ENCODE data around the gene GKN1.

The GKN1 gene

GRCh38 chr2:68961380-68961779 lies 13.1 kb upstream of the GKN1 start:
- DNase-seq (ENCODE audit: low read depth): no peak

GRCh38 chr2:68964282-68964681 lies 10.2 kb upstream of the GKN1 start:
- DNase-seq (ENCODE audit: low read depth): no peak

- no peak for DNase-seq (ENCODE audit: low read depth)
These were observed 6.2 kb upstream of the GKN1 start for GRCh38 chr2:68968221-68968620.

DNA sequence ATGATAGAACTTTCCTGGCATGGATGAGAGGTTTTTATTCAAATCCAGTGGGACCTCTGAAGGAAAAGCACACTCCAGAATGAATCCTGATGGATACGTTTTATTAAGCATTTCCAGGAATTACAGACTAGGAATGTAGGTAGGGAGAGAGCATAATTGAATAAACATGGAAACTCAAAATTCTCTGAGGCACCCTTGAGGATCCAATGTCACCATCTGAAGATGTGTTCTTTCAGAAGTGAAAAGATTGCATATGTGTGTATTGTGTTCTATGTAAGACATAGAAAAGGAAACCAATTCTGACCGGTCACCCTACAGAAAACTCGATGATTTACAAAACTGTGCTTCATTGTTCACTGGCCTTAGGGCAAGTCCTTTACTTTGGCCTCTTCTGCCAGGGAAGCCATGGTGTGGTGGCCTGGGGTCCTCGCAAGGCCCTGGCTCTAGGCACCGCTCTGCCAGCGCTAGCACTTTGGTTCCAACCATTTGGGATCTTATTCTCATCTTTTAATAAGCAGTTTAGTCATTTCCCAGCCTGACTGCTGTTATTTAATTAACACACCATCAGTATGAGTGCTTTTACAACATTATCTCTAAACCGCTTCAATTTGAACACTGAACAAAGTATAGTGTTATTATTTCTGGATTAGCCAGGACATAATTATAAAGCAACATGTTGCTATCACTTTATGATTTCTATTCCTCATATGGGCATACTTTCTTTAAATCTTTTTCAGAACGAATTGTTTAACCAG lies 4.5 kb upstream of the GKN1 start:
- no peak for DNase-seq (ENCODE audit: low read depth)

DNA sequence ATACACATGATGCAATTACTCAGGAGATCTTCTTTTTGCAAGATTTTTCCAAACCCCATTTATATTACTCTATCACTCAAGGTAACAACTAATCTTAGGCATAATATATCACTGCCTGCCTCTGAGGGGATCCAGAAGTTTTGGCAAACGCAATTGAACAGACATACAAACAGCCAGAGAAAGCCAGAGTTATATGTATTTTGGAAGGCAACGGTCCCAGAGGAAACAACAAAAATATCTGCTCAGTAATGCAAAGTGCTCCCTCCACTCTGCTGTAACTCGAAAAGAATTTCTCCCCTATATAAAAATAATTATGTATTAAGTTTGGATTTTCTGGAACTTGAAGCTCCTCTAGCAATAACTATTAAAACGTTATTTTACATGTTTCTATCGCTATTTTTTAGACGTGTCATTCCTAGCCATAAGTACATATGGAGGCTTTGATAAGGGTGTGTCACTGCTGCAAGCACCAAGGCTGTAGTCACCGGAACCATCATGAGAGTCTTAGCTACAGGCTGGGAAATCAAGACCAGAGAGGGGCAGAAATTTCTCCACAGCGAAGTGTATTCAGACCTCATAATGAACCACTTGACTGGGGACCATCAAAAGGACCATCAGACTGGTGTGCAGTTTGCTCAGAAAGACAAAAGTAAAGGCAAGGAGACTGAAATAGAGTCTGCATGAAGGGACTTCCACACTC lies 3.7 kb upstream of the GKN1 start:
- no peak for DNase-seq (ENCODE audit: low read depth)

GRCh38 chr2:68971591-68972231 lies 2.7 kb upstream of the GKN1 start:
- DNase-seq (ENCODE audit: low read depth): peak; percentile 94

DNA sequence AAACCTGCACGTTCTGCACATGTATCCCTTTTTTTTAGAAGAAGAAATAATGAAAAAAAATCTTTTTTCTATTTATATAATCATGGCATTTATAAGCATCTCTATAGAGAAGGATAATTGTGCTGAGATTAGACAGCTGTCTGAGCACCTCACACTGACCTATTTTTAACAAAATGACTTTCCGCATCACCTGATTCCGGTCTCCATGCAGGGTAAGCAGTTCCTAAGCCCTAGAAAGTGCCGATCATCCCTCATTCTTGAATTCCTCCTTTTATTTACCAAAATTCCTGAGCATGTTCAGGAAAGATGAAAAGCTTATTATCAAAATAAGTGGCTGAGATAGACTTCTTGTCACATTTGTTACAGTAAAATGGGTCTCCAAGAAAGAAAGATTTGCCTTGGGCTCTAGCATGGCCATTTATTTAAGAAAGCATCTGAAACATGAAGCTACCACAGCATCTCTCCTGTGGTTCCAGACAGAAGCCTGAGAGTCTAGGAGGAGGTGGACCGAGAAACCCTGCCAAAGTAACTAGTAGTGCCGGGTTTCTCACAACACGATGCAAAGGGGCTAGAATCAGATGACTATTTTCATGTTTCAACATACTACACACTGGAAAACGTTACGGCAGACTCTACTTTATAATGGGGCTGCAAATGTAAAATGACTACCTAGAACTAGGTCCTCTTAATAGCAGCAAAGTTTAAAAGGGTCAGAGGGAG lies 670 bp downstream of the GKN1 start:
- DNase-seq (ENCODE audit: low read depth): peak; percentile 20

GRCh38 chr2:68975844-68976243 lies 1.4 kb downstream of the GKN1 start:
- no peak for DNase-seq (ENCODE audit: low read depth)

DNA sequence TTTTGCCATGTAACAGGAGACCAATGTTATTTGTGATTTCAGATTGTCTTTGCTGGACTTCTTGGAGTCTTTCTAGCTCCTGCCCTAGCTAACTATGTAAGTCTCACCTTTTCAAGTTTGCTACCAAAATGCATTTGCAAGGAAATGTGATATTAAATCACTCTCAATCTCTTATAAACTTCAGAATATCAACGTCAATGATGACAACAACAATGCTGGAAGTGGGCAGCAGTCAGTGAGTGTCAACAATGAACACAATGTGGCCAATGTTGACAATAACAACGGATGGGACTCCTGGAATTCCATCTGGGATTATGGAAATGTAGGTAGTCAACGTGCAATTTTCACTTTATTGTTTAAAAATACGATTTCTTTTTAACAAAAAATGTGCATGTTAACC lies 3.0 kb downstream of the GKN1 start:
- DNase-seq (ENCODE audit: low read depth): no peak

DNA sequence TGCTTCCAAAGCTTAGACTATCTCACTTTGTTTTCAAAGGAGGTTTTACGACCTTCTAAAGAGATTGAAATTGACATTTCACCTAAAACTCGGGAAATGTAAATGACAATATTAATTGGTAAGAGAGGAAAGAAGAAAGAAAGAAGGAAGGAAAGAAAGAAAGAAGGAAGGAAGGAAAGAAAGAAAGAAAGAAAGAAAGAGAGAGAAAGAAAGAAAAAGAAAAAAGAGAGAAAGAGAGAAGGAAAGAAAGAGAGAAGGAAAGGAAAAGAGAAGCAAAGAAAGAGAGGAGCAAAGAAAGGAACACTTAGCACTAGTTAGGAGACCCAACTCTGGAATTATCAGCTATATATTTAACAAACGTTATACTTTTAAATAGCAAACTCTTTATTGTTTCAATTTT lies 3.7 kb downstream of the GKN1 start:
- no peak for DNase-seq (ENCODE audit: low read depth)

GRCh38 chr2:68980956-68981355 lies 6.5 kb downstream of the GKN1 start:
- peak; percentile 42 for DNase-seq (ENCODE audit: low read depth)

GRCh38 chr2:68987021-68987503 lies 12.6 kb downstream of the GKN1 start:
- DNase-seq (ENCODE audit: low read depth): no peak

DNA sequence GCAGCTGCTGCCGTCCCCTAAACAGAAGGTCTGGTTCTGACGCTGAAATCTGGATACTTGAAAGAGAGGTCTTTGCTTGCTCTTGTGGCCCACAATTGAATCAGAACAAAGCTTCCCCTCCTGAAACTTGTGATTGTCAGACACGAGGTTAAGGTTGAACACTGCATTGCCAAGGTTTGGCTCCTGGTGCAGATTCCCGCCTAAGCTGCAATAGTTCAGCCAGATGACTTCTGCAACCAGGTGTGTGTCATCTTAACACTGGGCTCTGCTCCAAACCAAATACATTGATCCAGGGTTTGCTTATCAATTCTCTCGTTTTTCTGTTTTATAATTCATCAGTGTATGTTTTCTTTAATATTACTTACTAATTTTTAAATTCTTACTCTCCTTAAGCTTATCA lies 14.6 kb downstream of the GKN1 start:
- no peak for DNase-seq (ENCODE audit: low read depth)

DNA sequence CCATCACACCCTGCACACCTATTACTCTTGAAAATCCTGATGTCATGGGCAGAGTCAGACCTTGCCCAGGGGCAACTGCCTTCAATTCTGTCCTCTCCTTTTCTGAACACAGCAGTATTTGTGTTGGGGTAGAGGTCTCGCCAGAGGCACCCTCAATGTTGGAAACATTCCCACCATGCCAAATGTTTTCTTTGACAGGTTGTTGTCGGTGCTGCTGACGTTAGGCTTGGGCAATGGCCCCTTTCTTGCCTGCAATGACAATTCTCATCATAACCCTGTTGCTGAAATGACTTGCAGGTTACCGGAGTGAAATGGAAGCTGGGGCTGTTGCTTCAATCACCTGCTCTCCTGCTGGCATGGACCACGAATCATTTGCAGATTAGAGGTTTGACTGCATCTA lies 17.9 kb downstream of the GKN1 start:
- DNase-seq (ENCODE audit: low read depth): no peak

DNA sequence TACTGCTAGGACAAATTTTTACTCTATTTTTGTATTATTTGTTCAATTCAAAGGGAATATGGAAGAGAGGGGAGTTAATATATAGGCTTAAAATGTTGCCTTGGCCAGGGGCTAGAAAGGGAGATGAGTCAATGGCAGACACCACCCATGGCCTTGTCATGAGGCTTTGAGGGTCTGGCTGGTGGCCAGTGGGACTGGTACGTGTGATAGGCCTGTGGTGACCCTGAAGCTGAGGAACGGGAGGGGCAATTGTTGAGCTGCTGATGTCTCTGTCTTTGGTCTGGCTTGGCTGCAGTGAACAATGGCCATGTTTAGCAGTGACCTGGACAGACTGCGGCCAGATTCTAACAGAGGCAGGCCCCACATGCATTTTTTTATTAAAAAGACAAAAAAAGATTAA lies 18.5 kb downstream of the GKN1 start:
- no peak for DNase-seq (ENCODE audit: low read depth)

DNA sequence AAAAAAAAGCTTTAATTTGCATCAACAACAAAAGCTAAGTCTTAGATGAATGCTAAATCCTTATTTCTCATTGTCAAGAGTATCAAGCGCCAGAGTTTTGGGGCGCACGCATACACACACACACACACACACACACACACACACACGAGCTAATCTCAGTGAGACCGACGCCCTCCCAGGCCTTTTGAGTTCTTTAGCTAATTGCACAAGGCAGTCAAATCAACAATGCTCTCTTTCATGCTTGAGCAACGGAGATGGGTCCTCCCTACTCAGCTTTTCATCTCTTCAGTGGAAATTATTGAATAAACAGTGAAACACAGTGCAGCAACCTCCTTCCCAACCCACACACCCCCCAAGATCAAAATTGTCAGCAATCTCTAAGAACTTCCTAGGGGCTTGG lies 19.2 kb downstream of the GKN1 start:
- no peak for DNase-seq (ENCODE audit: low read depth)

- DNase-seq (ENCODE audit: low read depth): peak; percentile 43
These were observed 20.4 kb downstream of the GKN1 start for GRCh38 chr2:68994864-68995263.

DNA sequence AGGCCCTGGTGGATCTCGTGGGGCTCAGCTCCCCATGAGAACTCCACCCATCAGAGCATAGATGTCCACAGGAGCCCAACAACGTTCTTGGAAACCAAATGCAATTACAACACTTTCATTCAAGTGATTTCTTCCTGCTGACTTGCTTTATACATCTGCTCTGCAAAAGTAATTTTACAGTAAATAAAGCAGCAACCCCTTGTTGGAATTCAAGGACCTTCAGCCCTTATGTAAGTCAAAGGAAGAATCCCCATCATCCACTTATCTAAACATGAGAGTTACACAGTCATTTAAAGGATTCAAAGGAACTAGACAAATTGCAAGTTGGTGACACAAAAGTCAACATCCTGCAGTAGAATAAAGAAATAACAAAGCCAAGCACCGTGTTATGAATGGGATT lies 21.5 kb downstream of the GKN1 start:
- no peak for DNase-seq (ENCODE audit: low read depth)

GRCh38 chr2:68997401-68997800 lies 23.0 kb downstream of the GKN1 start:
- DNase-seq (ENCODE audit: low read depth): no peak

DNA sequence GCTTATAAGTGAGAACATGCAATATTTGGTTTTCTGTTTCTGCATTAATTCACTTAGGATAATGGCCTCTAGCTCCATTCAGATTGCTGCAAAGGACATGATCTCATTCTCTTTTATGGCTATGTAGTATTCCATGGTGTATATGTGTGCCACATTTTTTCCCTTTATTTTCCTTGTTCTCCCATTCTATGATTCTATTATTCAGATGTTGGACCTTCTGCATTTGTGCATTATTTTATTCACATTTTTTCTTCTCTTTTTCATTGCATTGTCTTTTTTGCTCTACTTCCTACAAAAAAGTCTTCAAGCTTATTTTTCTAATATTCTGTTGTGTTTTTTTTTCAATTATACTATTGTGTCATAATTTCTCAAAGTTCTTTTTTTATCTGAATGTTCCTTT lies 27.4 kb downstream of the GKN1 start:
- DNase-seq (ENCODE audit: low read depth): no peak

GRCh38 chr2:69003731-69004130 lies 29.3 kb downstream of the GKN1 start:
- DNase-seq (ENCODE audit: low read depth): no peak

DNA sequence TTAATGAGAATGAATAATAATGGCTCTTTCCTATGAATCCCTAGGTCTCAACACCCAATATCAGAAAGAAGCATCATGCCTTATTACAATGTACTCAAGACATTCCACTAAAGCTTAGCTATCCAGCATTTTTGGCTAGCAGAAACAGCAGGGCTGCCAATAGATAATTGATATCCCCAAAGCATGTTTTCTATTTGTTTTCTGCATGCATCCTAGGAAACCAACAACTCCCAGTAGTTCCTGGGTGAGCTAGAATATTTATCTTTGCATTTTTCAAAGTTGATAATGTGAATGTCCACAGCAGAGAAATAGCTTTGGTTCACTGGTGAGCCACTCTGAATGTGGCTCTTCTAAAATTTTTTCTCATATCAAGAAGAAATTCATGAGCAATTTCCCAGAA lies 32.7 kb downstream of the GKN1 start:
- no peak for DNase-seq (ENCODE audit: low read depth)

- DNase-seq (ENCODE audit: low read depth): no peak
These were observed 33.2 kb downstream of the GKN1 start for GRCh38 chr2:69007603-69008002.

Measured in iris pigment epithelial cell (primary cell).